Measurements from ENCODE around the gene IRF8. TPM values are rescaled to one million over a fixed set of nuclear protein-coding genes. Genes with fewer than 3 reads are reported as not detected.

Gene IRF8
- total and polyA plus RNA-seq, 5 donors from 2014 or later = 0.78 to 4.4 (median 3.8) TPM

- H3K9me3 Mint-ChIP-seq = peaks cover 0 to under 1% (median 0%) of the 10 kb centered on the region in 7 donors
- peaks cover 4% of the 10 kb centered on the region for H3K27me3 Mint-ChIP-seq
- H3K36me3 ChIP-seq (ENCODE audit: control insufficient read depth, insufficient read depth, low read length) = no peaks in the 10 kb centered on the region
- no peaks in the 10 kb centered on the region for H3K9me3 ChIP-seq (ENCODE audit: control insufficient read depth in 2 of 2, low read length in 2 of 2)
- H3K4me1 ChIP-seq (ENCODE audit: control insufficient read depth, insufficient read depth, low read length, poor library complexity, severe bottlenecking) = no peaks in the 10 kb centered on the region
- H3K27ac ChIP-seq (ENCODE audit: insufficient read depth, low read length, poor library complexity, severe bottlenecking) = no peak overlapping the region
- H3K27ac Mint-ChIP-seq = no peak overlapping the region
- no peak overlapping the region for H3K4me3 ChIP-seq (ENCODE audit: low read depth, low read length)
- no peaks in the 10 kb centered on the region for H3K36me3 Mint-ChIP-seq
- H3K4me1 Mint-ChIP-seq = peaks cover 0 to under 1% (median 0%) of the 10 kb centered on the region in 4 donors
- no peak for ATAC-seq (ENCODE audit: low read depth in 2 of 2)
- no peaks in the 10 kb centered on the region for H3K27me3 ChIP-seq (ENCODE audit: control insufficient read depth, insufficient read depth, low read length)
- DNase-seq = no peak
- H3K4me3 Mint-ChIP-seq = no peak overlapping the region
These were observed 56.1 kb downstream of the IRF8 start for GRCh38 chr16:85954927-85955519.

- no peak for DNase-seq
- H3K9me3 ChIP-seq (ENCODE audit: control insufficient read depth in 2 of 2, low read length in 2 of 2) = no peaks in the 10 kb centered on the region
- Mint-ChIP-seq H3K27me3 (no peaks in the 10 kb centered on the region), H3K4me1 (no peaks in the 10 kb centered on the region), H3K27ac (no peak overlapping the region), H3K36me3 (no peaks in the 10 kb centered on the region), H3K9me3 (no peaks in the 10 kb centered on the region), H3K4me3 (no peak overlapping the region)
- H3K27ac ChIP-seq (ENCODE audit: insufficient read depth, low read length, poor library complexity, severe bottlenecking) = no peak overlapping the region
- H3K4me1 ChIP-seq (ENCODE audit: control insufficient read depth, insufficient read depth, low read length, poor library complexity, severe bottlenecking) = no peaks in the 10 kb centered on the region
- ATAC-seq (ENCODE audit: low read depth in 2 of 2) = no peak
- no peak overlapping the region for H3K4me3 ChIP-seq (ENCODE audit: low read depth, low read length)
- H3K36me3 ChIP-seq (ENCODE audit: control insufficient read depth, insufficient read depth, low read length) = no peaks in the 10 kb centered on the region
- no peaks in the 10 kb centered on the region for H3K27me3 ChIP-seq (ENCODE audit: control insufficient read depth, insufficient read depth, low read length)
These were observed 56.6 kb downstream of the IRF8 start for GRCh38 chr16:85955566-85955965.

GRCh38 chr16:85956426-85956825 is 57.5 kb downstream of the IRF8 start:
- Mint-ChIP-seq H3K4me3 (no peak overlapping the region), H3K27me3 (no peaks in the 10 kb centered on the region), H3K4me1 (no peaks in the 10 kb centered on the region), H3K27ac (no peak overlapping the region), H3K36me3 (no peaks in the 10 kb centered on the region), H3K9me3 (no peaks in the 10 kb centered on the region)
- no peaks in the 10 kb centered on the region for H3K27me3 ChIP-seq (ENCODE audit: control insufficient read depth, insufficient read depth, low read length)
- ATAC-seq (ENCODE audit: low read depth in 2 of 2) = no peak
- no peak overlapping the region for H3K27ac ChIP-seq (ENCODE audit: insufficient read depth, low read length, poor library complexity, severe bottlenecking)
- H3K36me3 ChIP-seq (ENCODE audit: control insufficient read depth, insufficient read depth, low read length) = no peaks in the 10 kb centered on the region
- DNase-seq = no peak
- H3K4me3 ChIP-seq (ENCODE audit: low read depth, low read length) = no peak overlapping the region
- H3K4me1 ChIP-seq (ENCODE audit: control insufficient read depth, insufficient read depth, low read length, poor library complexity, severe bottlenecking) = no peaks in the 10 kb centered on the region
- H3K9me3 ChIP-seq (ENCODE audit: control insufficient read depth in 2 of 2, low read length in 2 of 2) = no peaks in the 10 kb centered on the region

- no peaks in the 10 kb centered on the region for H3K9me3 Mint-ChIP-seq
These were observed 59.8 kb downstream of the IRF8 start for GRCh38 chr16:85958731-85959130.

GRCh38 chr16:85959686-85960085 is 60.7 kb downstream of the IRF8 start:
- Mint-ChIP-seq H3K4me1 (no peaks in the 10 kb centered on the region), H3K36me3 (no peaks in the 10 kb centered on the region), H3K27ac (no peak overlapping the region), H3K9me3 (no peaks in the 10 kb centered on the region), H3K4me3 (no peak overlapping the region), H3K27me3 (no peaks in the 10 kb centered on the region)
- Histone ChIP-seq H3K27me3 (ENCODE audit: control insufficient read depth, insufficient read depth, low read length) (no peaks in the 10 kb centered on the region), H3K36me3 (ENCODE audit: control insufficient read depth, insufficient read depth, low read length) (no peaks in the 10 kb centered on the region), H3K4me3 (ENCODE audit: low read depth, low read length) (no peak overlapping the region), H3K4me1 (ENCODE audit: control insufficient read depth, insufficient read depth, low read length, poor library complexity, severe bottlenecking) (no peaks in the 10 kb centered on the region), H3K27ac (ENCODE audit: insufficient read depth, low read length, poor library complexity, severe bottlenecking) (no peak overlapping the region), H3K9me3 (ENCODE audit: control insufficient read depth in 2 of 2, low read length in 2 of 2) (no peaks in the 10 kb centered on the region)
- DNase-seq (no peak), ATAC-seq (ENCODE audit: low read depth in 2 of 2) (no peak)

More at GRCh38 chr16:85958731-85959130, 59.8 kb downstream of the IRF8 start:
- no peak overlapping the region for H3K4me3 Mint-ChIP-seq
- Histone ChIP-seq H3K9me3 (ENCODE audit: control insufficient read depth in 2 of 2, low read length in 2 of 2) (no peaks in the 10 kb centered on the region), H3K27ac (ENCODE audit: insufficient read depth, low read length, poor library complexity, severe bottlenecking) (no peak overlapping the region), H3K4me3 (ENCODE audit: low read depth, low read length) (no peak overlapping the region), H3K4me1 (ENCODE audit: control insufficient read depth, insufficient read depth, low read length, poor library complexity, severe bottlenecking) (no peaks in the 10 kb centered on the region), H3K36me3 (ENCODE audit: control insufficient read depth, insufficient read depth, low read length) (no peaks in the 10 kb centered on the region), H3K27me3 (ENCODE audit: control insufficient read depth, insufficient read depth, low read length) (no peaks in the 10 kb centered on the region)
- ATAC-seq (ENCODE audit: low read depth in 2 of 2) = no peak
- no peaks in the 10 kb centered on the region for H3K4me1 Mint-ChIP-seq
- DNase-seq = no peak
- no peak overlapping the region for H3K27ac Mint-ChIP-seq
- H3K36me3 Mint-ChIP-seq = no peaks in the 10 kb centered on the region
- H3K27me3 Mint-ChIP-seq = no peaks in the 10 kb centered on the region

- Mint-ChIP-seq H3K27me3 (no peaks in the 10 kb centered on the region), H3K4me3 (no peak overlapping the region), H3K36me3 (no peaks in the 10 kb centered on the region), H3K27ac (no peak overlapping the region), H3K9me3 (no peaks in the 10 kb centered on the region), H3K4me1 (no peaks in the 10 kb centered on the region)
- no peaks in the 10 kb centered on the region for H3K9me3 ChIP-seq (ENCODE audit: control insufficient read depth in 2 of 2, low read length in 2 of 2)
- no peak overlapping the region for H3K27ac ChIP-seq (ENCODE audit: insufficient read depth, low read length, poor library complexity, severe bottlenecking)
- no peaks in the 10 kb centered on the region for H3K4me1 ChIP-seq (ENCODE audit: control insufficient read depth, insufficient read depth, low read length, poor library complexity, severe bottlenecking)
- DNase-seq = no peak
- no peaks in the 10 kb centered on the region for H3K36me3 ChIP-seq (ENCODE audit: control insufficient read depth, insufficient read depth, low read length)
- H3K27me3 ChIP-seq (ENCODE audit: control insufficient read depth, insufficient read depth, low read length) = no peaks in the 10 kb centered on the region
- no peak overlapping the region for H3K4me3 ChIP-seq (ENCODE audit: low read depth, low read length)
- no peak for ATAC-seq (ENCODE audit: low read depth in 2 of 2)
These were observed 61.6 kb downstream of the IRF8 start for GRCh38 chr16:85960486-85961046.

GRCh38 chr16:85961988-85962915 is 63.3 kb downstream of the IRF8 start:
- H3K4me3 ChIP-seq (ENCODE audit: low read depth, low read length) = no peak overlapping the region
- ATAC-seq (ENCODE audit: low read depth in 2 of 2) (no peak), DNase-seq (no peak)
- no peak overlapping the region for H3K4me3 Mint-ChIP-seq
- H3K36me3 Mint-ChIP-seq = no peaks in the 10 kb centered on the region
- no peaks in the 10 kb centered on the region for H3K9me3 Mint-ChIP-seq
- H3K4me1 Mint-ChIP-seq = no peaks in the 10 kb centered on the region
- no peak overlapping the region for H3K27ac ChIP-seq (ENCODE audit: insufficient read depth, low read length, poor library complexity, severe bottlenecking)
- no peaks in the 10 kb centered on the region for H3K36me3 ChIP-seq (ENCODE audit: control insufficient read depth, insufficient read depth, low read length)
- no peaks in the 10 kb centered on the region for H3K27me3 Mint-ChIP-seq
- no peaks in the 10 kb centered on the region for H3K9me3 ChIP-seq (ENCODE audit: control insufficient read depth in 2 of 2, low read length in 2 of 2)
- H3K4me1 ChIP-seq (ENCODE audit: control insufficient read depth, insufficient read depth, low read length, poor library complexity, severe bottlenecking) = no peaks in the 10 kb centered on the region
- H3K27ac Mint-ChIP-seq = no peak overlapping the region
- no peaks in the 10 kb centered on the region for H3K27me3 ChIP-seq (ENCODE audit: control insufficient read depth, insufficient read depth, low read length)

All from CD4-positive, CD25-positive, alpha-beta regulatory T cell (primary cell).